H9 (cell line): Measurements from ENCODE around the gene OR8G5. TPM values are rescaled to one million over a fixed set of nuclear protein-coding genes. Genes with fewer than 3 reads are reported as not detected.

Source experiments
- DNase-seq: peaks from one replicate; pipeline ENCODE4 v3.0.0-alpha.2; 2017
- H2AFZ ChIP-seq: one replicate; pipeline ENCODE4 v1.6.1; 2013; ENCODE audit warnings: mild to moderate bottlenecking, low read length, control low read depth, moderate library complexity
- H2AK5ac ChIP-seq: 2 replicates; pipeline ENCODE4 v1.6.1; 2013; ENCODE audit warnings: low read length, control low read depth, mixed read lengths; ENCODE audit not compliant: insufficient read length
- H2BK120ac ChIP-seq: one replicate; pipeline ENCODE4 v1.6.1; 2013; ENCODE audit warnings: low read depth, mild to moderate bottlenecking, low read length, control low read depth, inconsistent platforms; ENCODE audit not compliant: poor library complexity, severe bottlenecking
- H2BK12ac ChIP-seq: 2 replicates; pipeline ENCODE4 v1.6.1; 2013; ENCODE audit warnings: low read length, control low read depth, mixed read lengths, low read depth; ENCODE audit not compliant: insufficient read length
- H2BK15ac ChIP-seq: 2 replicates; pipeline ENCODE4 v1.6.1; 2013; ENCODE audit warnings: low read depth, low read length, control low read depth
- H2BK20ac ChIP-seq: one replicate; pipeline ENCODE4 v1.6.1; 2013; ENCODE audit warnings: low read depth, mild to moderate bottlenecking, low read length, control low read depth, inconsistent platforms; ENCODE audit not compliant: poor library complexity, severe bottlenecking
- H2BK5ac ChIP-seq: 2 replicates; pipeline ENCODE4 v1.6.1; 2013; ENCODE audit warnings: low read length, control low read depth, mixed read lengths; ENCODE audit not compliant: insufficient read length
- H3K14ac ChIP-seq: 2 replicates; pipeline ENCODE4 v1.6.1; 2013; ENCODE audit warnings: low read length, control low read depth; ENCODE audit not compliant: insufficient read depth
- H3K18ac ChIP-seq: 2 replicates; pipeline ENCODE4 v1.6.1; 2013; ENCODE audit warnings: low read depth, mild to moderate bottlenecking, mixed read lengths, low read length, control low read depth; ENCODE audit not compliant: insufficient read length
- H3K23ac ChIP-seq: 2 replicates; pipeline ENCODE4 v1.6.1; 2013; ENCODE audit warnings: low read length, control low read depth, mixed read lengths, low read depth; ENCODE audit not compliant: insufficient read length
- H3K23me2 ChIP-seq: 2 replicates; pipeline ENCODE4 v1.6.1; 2013; ENCODE audit warnings: low read depth, mild to moderate bottlenecking, mixed read lengths, low read length, control low read depth; ENCODE audit not compliant: insufficient read length, poor library complexity, severe bottlenecking
- H3K27ac ChIP-seq: 2 replicates; pipeline ENCODE4 v1.5.1; 2013; ENCODE audit warnings: low read length, control low read depth, mixed read lengths, low read depth; ENCODE audit not compliant: insufficient read length
- H3K27me3 ChIP-seq: 2 replicates; pipeline ENCODE4 v1.6.1; 2013; ENCODE audit warnings: low read length, control low read depth, inconsistent platforms; ENCODE audit not compliant: insufficient read depth
- H3K4ac ChIP-seq: 2 replicates; pipeline ENCODE4 v1.6.1; 2013; ENCODE audit warnings: low read depth, mild to moderate bottlenecking, control low read depth, inconsistent platforms, low read length, moderate library complexity
- H3K4me1 ChIP-seq: 2 replicates; pipeline ENCODE4 v1.6.1; 2013; ENCODE audit warnings: low read length, control low read depth, inconsistent platforms; ENCODE audit not compliant: insufficient read depth
- H3K4me2 ChIP-seq: 2 replicates; pipeline ENCODE4 v1.6.1; 2013; ENCODE audit warnings: low read length, control low read depth, mixed read lengths; ENCODE audit not compliant: insufficient read length, insufficient read depth
- H3K56ac ChIP-seq: 2 replicates; pipeline ENCODE4 v1.6.1; 2013; ENCODE audit warnings: low read depth, mild to moderate bottlenecking, mixed read lengths, low read length, control low read depth; ENCODE audit not compliant: insufficient read length
- H3K79me1 ChIP-seq: 2 replicates; pipeline ENCODE4 v1.6.1; 2013; ENCODE audit warnings: low read depth, mild to moderate bottlenecking, moderate library complexity, low read length, control low read depth, inconsistent platforms; ENCODE audit not compliant: insufficient read depth, poor library complexity, severe bottlenecking
- H3K79me2 ChIP-seq: 2 replicates; pipeline ENCODE4 v1.6.1; 2013; ENCODE audit warnings: low read length, control low read depth, inconsistent platforms; ENCODE audit not compliant: insufficient read depth
- H3K9ac ChIP-seq: 2 replicates; pipeline ENCODE4 v1.6.1; 2013; ENCODE audit warnings: low read length, control low read depth, mixed read lengths; ENCODE audit not compliant: insufficient read length; ENCODE audit errors: extremely low read depth
- H3K9me3 ChIP-seq: one replicate; pipeline ENCODE4 v1.6.1; 2013; ENCODE audit warnings: low read depth, low read length, inconsistent platforms; ENCODE audit not compliant: control insufficient read depth
- H3T11ph ChIP-seq: one replicate; pipeline ENCODE4 v1.6.1; 2013; ENCODE audit warnings: mild to moderate bottlenecking, low read length, control low read depth, inconsistent platforms
- H4K20me1 ChIP-seq: one replicate; pipeline ENCODE4 v1.6.1; 2013; ENCODE audit not compliant: control insufficient read depth, insufficient read length, insufficient read depth
- H4K5ac ChIP-seq: 2 replicates; pipeline ENCODE4 v1.6.1; 2013; ENCODE audit warnings: low read depth, mild to moderate bottlenecking, mixed read lengths, low read length, control low read depth; ENCODE audit not compliant: insufficient read length
- H4K8ac ChIP-seq: replicated peaks from 2 replicates; pipeline ENCODE4 v1.6.1; 2013; ENCODE audit warnings: low read length, control low read depth, mixed read lengths, low read depth; ENCODE audit not compliant: insufficient read length
- H4K91ac ChIP-seq: 2 replicates; pipeline ENCODE4 v1.6.1; 2013; ENCODE audit warnings: low read depth, mild to moderate bottlenecking, moderate library complexity, mixed read lengths, low read length, control low read depth; ENCODE audit not compliant: insufficient read length
- H3K27ac Mint-ChIP-seq, 3 experiments: 2 replicates in 2 of 3; 3 replicates in 1 of 3; pipeline ENCODE4 v1.8.0; 2020 to 2021; ENCODE audit warnings: mixed read lengths in 3 of 3, mild to moderate bottlenecking in 1 of 3, moderate library complexity in 1 of 3
- H3K27me3 Mint-ChIP-seq: 2 replicates; pipeline ENCODE4 v1.8.0; 2021; ENCODE audit warnings: low read depth, mild to moderate bottlenecking, moderate library complexity, mixed read lengths
- H3K36me3 Mint-ChIP-seq, 3 experiments: 2 replicates in 2 of 3; 3 replicates in 1 of 3; pipeline ENCODE4 v1.8.0; 2020 to 2021; ENCODE audit warnings: low read depth in 3 of 3, mixed read lengths in 3 of 3; ENCODE audit not compliant: insufficient read depth in 1 of 3
- H3K4me1 Mint-ChIP-seq, 2 experiments: 2 replicates each; pipeline ENCODE4 v1.8.0; 2020; ENCODE audit warnings: mixed read lengths in 2 of 2
- H3K4me3 Mint-ChIP-seq, 2 experiments: 2 replicates in 1 of 2; 3 replicates in 1 of 2; pipeline ENCODE4 v1.8.0; 2020 to 2021; ENCODE audit warnings: mild to moderate bottlenecking in 2 of 2, mixed read lengths in 2 of 2, moderate library complexity in 1 of 2
- H3K9me3 Mint-ChIP-seq, 2 experiments: 2 replicates in 1 of 2; 3 replicates in 1 of 2; pipeline ENCODE4 v1.8.0; 2020; ENCODE audit warnings: mild to moderate bottlenecking in 2 of 2, mixed read lengths in 2 of 2, moderate library complexity in 1 of 2
- WGBS: extraction: QIAGEN DNeasy Blood & Tissue Kit; methylation state at CpG from one replicate; pipeline ENCODE4 v1.1.7; 2013; ENCODE audit warnings: missing lambda C conversion rate, low lambda C conversion rate, mixed read lengths; ENCODE audit not compliant: insufficient read length; ENCODE audit errors: extremely low coverage; 5-methylcytosine and 5-hydroxymethylcytosine counted together
- total RNA-seq: library from RNA; stranded (reverse); gene quantifications from 2 replicates; pipeline ENCODE4 v1.2.1, GENCODE V29; 2021
- TF ChIP-seq, protein P1 (sequence below): fragments of 200-600 bp; sonication (generic); conservative IDR thresholded peaks from 3 replicates; pipeline ENCODE4 v1.8.0; 2021; ENCODE audit warnings: antibody characterized with exemption, mild to moderate bottlenecking

The OR8G5 gene
- total RNA-seq, 1 experiment from 2014 or later = not detected

DNA sequence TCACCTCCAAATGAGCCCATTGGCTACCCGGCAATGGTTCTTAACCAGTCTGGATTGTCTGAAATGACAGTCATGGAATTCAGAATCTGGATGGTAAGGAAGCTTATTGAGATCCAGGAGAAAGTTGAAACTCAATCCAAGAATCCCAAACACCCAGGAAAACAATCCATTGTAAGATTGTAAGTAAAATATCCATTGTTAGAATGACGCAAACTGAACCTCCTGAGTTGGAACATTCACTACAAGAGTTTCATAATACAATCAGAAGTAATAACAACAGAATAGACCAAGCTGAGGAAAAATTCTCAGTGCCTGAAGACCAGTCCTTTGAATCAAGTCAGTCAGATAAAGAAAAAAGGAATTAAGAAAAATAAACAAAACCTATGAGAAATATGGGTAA is 22.1 kb downstream of the OR8G5 start:
- no peak overlapping the region for H2BK20ac ChIP-seq
- H3K18ac ChIP-seq = no peak overlapping the region
- TF ChIP-seq, protein P1, sequence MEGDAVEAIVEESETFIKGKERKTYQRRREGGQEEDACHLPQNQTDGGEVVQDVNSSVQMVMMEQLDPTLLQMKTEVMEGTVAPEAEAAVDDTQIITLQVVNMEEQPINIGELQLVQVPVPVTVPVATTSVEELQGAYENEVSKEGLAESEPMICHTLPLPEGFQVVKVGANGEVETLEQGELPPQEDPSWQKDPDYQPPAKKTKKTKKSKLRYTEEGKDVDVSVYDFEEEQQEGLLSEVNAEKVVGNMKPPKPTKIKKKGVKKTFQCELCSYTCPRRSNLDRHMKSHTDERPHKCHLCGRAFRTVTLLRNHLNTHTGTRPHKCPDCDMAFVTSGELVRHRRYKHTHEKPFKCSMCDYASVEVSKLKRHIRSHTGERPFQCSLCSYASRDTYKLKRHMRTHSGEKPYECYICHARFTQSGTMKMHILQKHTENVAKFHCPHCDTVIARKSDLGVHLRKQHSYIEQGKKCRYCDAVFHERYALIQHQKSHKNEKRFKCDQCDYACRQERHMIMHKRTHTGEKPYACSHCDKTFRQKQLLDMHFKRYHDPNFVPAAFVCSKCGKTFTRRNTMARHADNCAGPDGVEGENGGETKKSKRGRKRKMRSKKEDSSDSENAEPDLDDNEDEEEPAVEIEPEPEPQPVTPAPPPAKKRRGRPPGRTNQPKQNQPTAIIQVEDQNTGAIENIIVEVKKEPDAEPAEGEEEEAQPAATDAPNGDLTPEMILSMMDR = no peak
- peaks cover 1 to 17% (median 5%) of the 10 kb centered on the region in 3 experiments for H3K36me3 Mint-ChIP-seq
- peaks cover 3% of the 10 kb centered on the region; the same call in 1 of the 2 replicates for H3K4me1 ChIP-seq
- no peak overlapping the region for H2BK12ac ChIP-seq
- H3K9me3 ChIP-seq = no peaks in the 10 kb centered on the region
- no peak for DNase-seq
- no CpG with 5 or more reads among the region's 2 CpGs for WGBS
- H3K56ac ChIP-seq = no peak overlapping the region
- H3K4me2 ChIP-seq = no peak overlapping the region
- H3K27ac ChIP-seq = no peak overlapping the region
- H4K20me1 ChIP-seq = no peaks in the 10 kb centered on the region
- no peaks in the 10 kb centered on the region for H3K27me3 ChIP-seq
- H3K27ac Mint-ChIP-seq = no peak overlapping the region
- H2AFZ ChIP-seq = no peak overlapping the region
- no peak overlapping the region for H2BK15ac ChIP-seq
- H2BK5ac ChIP-seq = no peak overlapping the region
- peaks cover 21 to 22% of the 10 kb centered on the region in 2 experiments for H3K9me3 Mint-ChIP-seq
- H3K27me3 Mint-ChIP-seq = no peaks in the 10 kb centered on the region; the same call in 1 of the 2 replicates
- no peak overlapping the region for H4K5ac ChIP-seq
- no peak overlapping the region for H3T11ph ChIP-seq
- H4K91ac ChIP-seq = no peak overlapping the region
- no peaks in the 10 kb centered on the region for H3K23me2 ChIP-seq
- H3K79me2 ChIP-seq = no peaks in the 10 kb centered on the region
- no peaks in the 10 kb centered on the region for H3K79me1 ChIP-seq
- H3K9ac ChIP-seq = no peak overlapping the region
- H2BK120ac ChIP-seq = no peak overlapping the region
- H3K4ac ChIP-seq = no peak overlapping the region
- no peak overlapping the region for H3K23ac ChIP-seq
- no peak overlapping the region for H3K4me3 Mint-ChIP-seq
- no peak overlapping the region for H2AK5ac ChIP-seq
- peaks cover 11% of the 10 kb centered on the region in 2 experiments for H3K4me1 Mint-ChIP-seq
- H3K14ac ChIP-seq = no peak overlapping the region
- no peak overlapping the region for H4K8ac ChIP-seq
